H9 (cell line): ENCODE data around the gene SLC25A19. TPM values are rescaled to one million over a fixed set of nuclear protein-coding genes. Genes with fewer than 3 reads are reported as not detected.

Experiments used
- DNase-seq: peaks from one replicate; pipeline ENCODE4 v3.0.0-alpha.2; 2017
- H2AFZ ChIP-seq: one replicate; pipeline ENCODE4 v1.6.1; 2013; ENCODE audit warnings: mild to moderate bottlenecking, low read length, control low read depth, moderate library complexity
- H2AK5ac ChIP-seq: 2 replicates; pipeline ENCODE4 v1.6.1; 2013; ENCODE audit warnings: low read length, control low read depth, mixed read lengths; ENCODE audit not compliant: insufficient read length
- H2BK120ac ChIP-seq: one replicate; pipeline ENCODE4 v1.6.1; 2013; ENCODE audit warnings: low read depth, mild to moderate bottlenecking, low read length, control low read depth, inconsistent platforms; ENCODE audit not compliant: poor library complexity, severe bottlenecking
- H2BK12ac ChIP-seq: 2 replicates; pipeline ENCODE4 v1.6.1; 2013; ENCODE audit warnings: low read length, control low read depth, mixed read lengths, low read depth; ENCODE audit not compliant: insufficient read length
- H2BK15ac ChIP-seq: 2 replicates; pipeline ENCODE4 v1.6.1; 2013; ENCODE audit warnings: low read depth, low read length, control low read depth
- H2BK20ac ChIP-seq: one replicate; pipeline ENCODE4 v1.6.1; 2013; ENCODE audit warnings: low read depth, mild to moderate bottlenecking, low read length, control low read depth, inconsistent platforms; ENCODE audit not compliant: poor library complexity, severe bottlenecking
- H2BK5ac ChIP-seq: 2 replicates; pipeline ENCODE4 v1.6.1; 2013; ENCODE audit warnings: low read length, control low read depth, mixed read lengths; ENCODE audit not compliant: insufficient read length
- H3K14ac ChIP-seq: 2 replicates; pipeline ENCODE4 v1.6.1; 2013; ENCODE audit warnings: low read length, control low read depth; ENCODE audit not compliant: insufficient read depth
- H3K18ac ChIP-seq: 2 replicates; pipeline ENCODE4 v1.6.1; 2013; ENCODE audit warnings: low read depth, mild to moderate bottlenecking, mixed read lengths, low read length, control low read depth; ENCODE audit not compliant: insufficient read length
- H3K23ac ChIP-seq: 2 replicates; pipeline ENCODE4 v1.6.1; 2013; ENCODE audit warnings: low read length, control low read depth, mixed read lengths, low read depth; ENCODE audit not compliant: insufficient read length
- H3K23me2 ChIP-seq: 2 replicates; pipeline ENCODE4 v1.6.1; 2013; ENCODE audit warnings: low read depth, mild to moderate bottlenecking, mixed read lengths, low read length, control low read depth; ENCODE audit not compliant: insufficient read length, poor library complexity, severe bottlenecking
- H3K27ac ChIP-seq: 2 replicates; pipeline ENCODE4 v1.5.1; 2013; ENCODE audit warnings: low read length, control low read depth, mixed read lengths, low read depth; ENCODE audit not compliant: insufficient read length
- H3K27me3 ChIP-seq: 2 replicates; pipeline ENCODE4 v1.6.1; 2013; ENCODE audit warnings: low read length, control low read depth, inconsistent platforms; ENCODE audit not compliant: insufficient read depth
- H3K4ac ChIP-seq: 2 replicates; pipeline ENCODE4 v1.6.1; 2013; ENCODE audit warnings: low read depth, mild to moderate bottlenecking, control low read depth, inconsistent platforms, low read length, moderate library complexity
- H3K4me1 ChIP-seq: 2 replicates; pipeline ENCODE4 v1.6.1; 2013; ENCODE audit warnings: low read length, control low read depth, inconsistent platforms; ENCODE audit not compliant: insufficient read depth
- H3K4me2 ChIP-seq: 2 replicates; pipeline ENCODE4 v1.6.1; 2013; ENCODE audit warnings: low read length, control low read depth, mixed read lengths; ENCODE audit not compliant: insufficient read length, insufficient read depth
- H3K56ac ChIP-seq: 2 replicates; pipeline ENCODE4 v1.6.1; 2013; ENCODE audit warnings: low read depth, mild to moderate bottlenecking, mixed read lengths, low read length, control low read depth; ENCODE audit not compliant: insufficient read length
- H3K79me1 ChIP-seq: 2 replicates; pipeline ENCODE4 v1.6.1; 2013; ENCODE audit warnings: low read depth, mild to moderate bottlenecking, moderate library complexity, low read length, control low read depth, inconsistent platforms; ENCODE audit not compliant: insufficient read depth, poor library complexity, severe bottlenecking
- H3K79me2 ChIP-seq: 2 replicates; pipeline ENCODE4 v1.6.1; 2013; ENCODE audit warnings: low read length, control low read depth, inconsistent platforms; ENCODE audit not compliant: insufficient read depth
- H3K9ac ChIP-seq: 2 replicates; pipeline ENCODE4 v1.6.1; 2013; ENCODE audit warnings: low read length, control low read depth, mixed read lengths; ENCODE audit not compliant: insufficient read length; ENCODE audit errors: extremely low read depth
- H3K9me3 ChIP-seq: one replicate; pipeline ENCODE4 v1.6.1; 2013; ENCODE audit warnings: low read depth, low read length, inconsistent platforms; ENCODE audit not compliant: control insufficient read depth
- H3T11ph ChIP-seq: one replicate; pipeline ENCODE4 v1.6.1; 2013; ENCODE audit warnings: mild to moderate bottlenecking, low read length, control low read depth, inconsistent platforms
- H4K20me1 ChIP-seq: one replicate; pipeline ENCODE4 v1.6.1; 2013; ENCODE audit not compliant: control insufficient read depth, insufficient read length, insufficient read depth
- H4K5ac ChIP-seq: 2 replicates; pipeline ENCODE4 v1.6.1; 2013; ENCODE audit warnings: low read depth, mild to moderate bottlenecking, mixed read lengths, low read length, control low read depth; ENCODE audit not compliant: insufficient read length
- H4K8ac ChIP-seq: replicated peaks from 2 replicates; pipeline ENCODE4 v1.6.1; 2013; ENCODE audit warnings: low read length, control low read depth, mixed read lengths, low read depth; ENCODE audit not compliant: insufficient read length
- H4K91ac ChIP-seq: 2 replicates; pipeline ENCODE4 v1.6.1; 2013; ENCODE audit warnings: low read depth, mild to moderate bottlenecking, moderate library complexity, mixed read lengths, low read length, control low read depth; ENCODE audit not compliant: insufficient read length
- H3K27ac Mint-ChIP-seq, 3 experiments: 2 replicates in 2 of 3; 3 replicates in 1 of 3; pipeline ENCODE4 v1.8.0; 2020 to 2021; ENCODE audit warnings: mixed read lengths in 3 of 3, mild to moderate bottlenecking in 1 of 3, moderate library complexity in 1 of 3
- H3K27me3 Mint-ChIP-seq: 2 replicates; pipeline ENCODE4 v1.8.0; 2021; ENCODE audit warnings: low read depth, mild to moderate bottlenecking, moderate library complexity, mixed read lengths
- H3K36me3 Mint-ChIP-seq, 3 experiments: 2 replicates in 2 of 3; 3 replicates in 1 of 3; pipeline ENCODE4 v1.8.0; 2020 to 2021; ENCODE audit warnings: low read depth in 3 of 3, mixed read lengths in 3 of 3; ENCODE audit not compliant: insufficient read depth in 1 of 3
- H3K4me1 Mint-ChIP-seq, 2 experiments: 2 replicates each; pipeline ENCODE4 v1.8.0; 2020; ENCODE audit warnings: mixed read lengths in 2 of 2
- H3K4me3 Mint-ChIP-seq, 2 experiments: 2 replicates in 1 of 2; 3 replicates in 1 of 2; pipeline ENCODE4 v1.8.0; 2020 to 2021; ENCODE audit warnings: mild to moderate bottlenecking in 2 of 2, mixed read lengths in 2 of 2, moderate library complexity in 1 of 2
- H3K9me3 Mint-ChIP-seq, 2 experiments: 2 replicates in 1 of 2; 3 replicates in 1 of 2; pipeline ENCODE4 v1.8.0; 2020; ENCODE audit warnings: mild to moderate bottlenecking in 2 of 2, mixed read lengths in 2 of 2, moderate library complexity in 1 of 2
- CTCF ChIP-seq: fragments of 200-600 bp; sonication (generic); conservative IDR thresholded peaks from 3 replicates; pipeline ENCODE4 v1.8.0; 2021; ENCODE audit warnings: antibody characterized with exemption, mild to moderate bottlenecking
- WGBS: extraction: QIAGEN DNeasy Blood & Tissue Kit; methylation state at CpG from one replicate; pipeline ENCODE4 v1.1.7; 2013; ENCODE audit warnings: missing lambda C conversion rate, low lambda C conversion rate, mixed read lengths; ENCODE audit not compliant: insufficient read length; ENCODE audit errors: extremely low coverage; 5-methylcytosine and 5-hydroxymethylcytosine counted together
- total RNA-seq: library from RNA; stranded (reverse); gene quantifications from 2 replicates; pipeline ENCODE4 v1.2.1, GENCODE V29; 2021

Gene SLC25A19
- total RNA-seq, 1 experiment from 2014 or later: 24.2 TPM

- WGBS: no CpG with 5 or more reads among the region's 12 CpGs
- Mint-ChIP-seq H3K4me1 (peaks cover 15 to 16% of the 10 kb centered on the region in 2 experiments), H3K9me3 (no peaks in the 10 kb centered on the region), H3K27ac (peak overlapping the region; percentile 10 to 88 (median 72); a peak in 3 of 7 replicates), H3K36me3 (peaks cover 26 to 53% (median 47%) of the 10 kb centered on the region in 3 experiments; a peak in 6 of 7 replicates), H3K27me3 (no peaks in the 10 kb centered on the region), H3K4me3 (no peak overlapping the region)
- no peak for DNase-seq
- Histone ChIP-seq H3K18ac (no peak overlapping the region), H2BK120ac (no peak overlapping the region), H3K27me3 (no peaks in the 10 kb centered on the region), H2BK5ac (no peak overlapping the region), H3K27ac (no peak overlapping the region), H2BK12ac (no peak overlapping the region), H3K23me2 (no peaks in the 10 kb centered on the region), H3T11ph (no peak overlapping the region), H3K79me2 (peaks cover 2% of the 10 kb centered on the region; the same call in 1 of the 2 replicates), H3K14ac (no peak overlapping the region), H3K4ac (no peak overlapping the region), H3K4me1 (no peaks in the 10 kb centered on the region), H2BK15ac (no peak overlapping the region), H3K23ac (no peak overlapping the region), H2AK5ac (no peak overlapping the region), H4K20me1 (no peaks in the 10 kb centered on the region), H3K9ac (no peak overlapping the region), H4K91ac (no peak overlapping the region), H3K9me3 (no peaks in the 10 kb centered on the region), H3K56ac (no peak overlapping the region), H3K4me2 (no peak overlapping the region), H4K8ac (no peak overlapping the region), H2AFZ (no peak overlapping the region), H4K5ac (no peak overlapping the region), H2BK20ac (no peak overlapping the region), H3K79me1 (peaks cover 3% of the 10 kb centered on the region)
- TF ChIP-seq CTCF: no peak
Observed at GRCh38 chr17:75246404-75246803, 42.8 kb downstream of the SLC25A19 start.
